HCT116 (cell line): ENCODE data around the gene PPP2R3A. TPM values are rescaled to one million over a fixed set of nuclear protein-coding genes. Genes with fewer than 3 reads are reported as not detected.
A peak's percentile ranks its signal among the peaks of the same experiment; 100 is the strongest.

Experiments
- ATAC-seq: fragments of 200-7000 bp; cut with Tn5 transposase; 2 replicates; pipeline ENCODE4 v1.9.1; 2020; ENCODE audit warnings: mild to moderate bottlenecking, moderate library complexity
- BruUV-seq: library from RNA; stranded (reverse); fragments of 400-500 nt; replicated peaks from 2 replicates; lab custom pipeline; 2021; lab: Mats Ljungman, UMichigan
- CTCF ChIA-PET: fragments of 300-600 bp; sonication (Branson Sonifier 250); formaldehyde crosslinking; loops from one replicate; lab custom pipeline; 2021; ENCODE audit warnings: antibody characterized with exemption; lab: Charles Lee
- POLR2A ChIA-PET: fragments of 300-600, 350-600 bp; sonication (Branson Sonifier 250); formaldehyde crosslinking; loops from one replicate; lab custom pipeline; 2021; ENCODE audit warnings: antibody characterized with exemption; lab: Charles Lee
- RAD21 ChIA-PET, 2 experiments: fragments of 300-600 bp; sonication (Branson Sonifier 250); formaldehyde crosslinking; loops; one replicate each; lab custom pipeline; 2023; ENCODE audit warnings: low total read pairs in 2 of 2; ENCODE audit not compliant: uncharacterized antibody in 2 of 2, unreplicated experiment in 2 of 2, low non-redundant PET in 1 of 2; lab: Charles Lee
- DNase-seq: peaks from one replicate; pipeline ENCODE4 v3.0.0-alpha.2; 2010; ENCODE audit warnings: low read depth, low spot score
- H2AFZ ChIP-seq: fragments of 200-600 bp; shearing (Covaris generic), sonication (generic); 2 replicates; pipeline ENCODE4 v1.6.1; 2017; ENCODE audit warnings: low read depth, mixed run types, mixed read lengths, antibody characterized with exemption, low read length; ENCODE audit not compliant: poor library complexity, severe bottlenecking
- H3K27ac ChIP-seq: 2 replicates; pipeline ENCODE4 v1.5.1; 2012; ENCODE audit warnings: low read depth, low read length
- H3K27me3 ChIP-seq: fragments of 200-600 bp; sonication (generic); 2 replicates; pipeline ENCODE4 v1.6.1; 2016; ENCODE audit warnings: mixed run types, low read length, mixed read lengths; ENCODE audit not compliant: insufficient read depth
- H3K36me3 ChIP-seq, 2 experiments: fragments of 200-500 bp in 1 of 2; fragments of 200-600 bp in 1 of 2; sonication (Bioruptor generic) in 1 of 2; sonication (generic) in 1 of 2; 2 replicates each; pipeline versions ENCODE4 v1.5.1 to v1.6.1; 2014 to 2016; ENCODE audit warnings: low read length in 2 of 2, inconsistent platforms in 1 of 2, mixed read lengths in 1 of 2, mixed run types in 1 of 2; ENCODE audit not compliant: insufficient read depth in 2 of 2, control insufficient read depth in 1 of 2
- H3K4me1 ChIP-seq, 2 experiments: fragments of 200-600 bp in 1 of 2; sonication (generic) in 1 of 2; 2 replicates each; pipeline versions ENCODE4 v1.5.1 to v1.6.1; 2012 to 2017; ENCODE audit warnings: low read length in 2 of 2, inconsistent platforms in 1 of 2, mild to moderate bottlenecking in 1 of 2, mixed read lengths in 1 of 2, mixed run types in 1 of 2, moderate library complexity in 1 of 2; ENCODE audit not compliant: insufficient read depth in 2 of 2, control insufficient read depth in 1 of 2
- H3K4me2 ChIP-seq: fragments of 200-600 bp; sonication (generic); 2 replicates; pipeline ENCODE4 v1.6.1; 2017; ENCODE audit warnings: mixed run types, low read length, mixed read lengths
- H3K4me3 ChIP-seq, 2 experiments: fragments of 200-600 bp in 1 of 2; sonication (generic) in 1 of 2; replicated peaks in 1 of 2; 2 replicates each; pipeline ENCODE4 v1.5.1; 2011 to 2016; ENCODE audit warnings: low read length in 2 of 2, control low read depth in 1 of 2, low read depth in 1 of 2, mild to moderate bottlenecking in 1 of 2, mixed read lengths in 1 of 2, mixed run types in 1 of 2
- H3K79me2 ChIP-seq: fragments of 200-600 bp; sonication (generic); 2 replicates; pipeline ENCODE4 v1.6.1; 2017; ENCODE audit warnings: mild to moderate bottlenecking, mixed run types, low read length, moderate library complexity, mixed read lengths; ENCODE audit not compliant: insufficient read depth
- H3K9ac ChIP-seq: fragments of 200-600 bp; sonication (generic); 2 replicates; pipeline ENCODE4 v1.6.1; 2016; ENCODE audit warnings: low read length, mixed read lengths
- H3K9me2 ChIP-seq: fragments of 200-600 bp; sonication (generic), shearing (Covaris generic); 2 replicates; pipeline ENCODE4 v1.6.1; 2017; ENCODE audit warnings: mixed run types, mild to moderate bottlenecking, moderate library complexity; ENCODE audit not compliant: insufficient read depth
- H3K9me3 ChIP-seq, 2 experiments: fragments of 200-500 bp in 1 of 2; fragments of 200-600 bp in 1 of 2; sonication (Bioruptor generic) in 1 of 2; sonication (generic) in 1 of 2; 2 replicates each; pipeline ENCODE4 v1.6.1; 2014 to 2017; ENCODE audit warnings: low read length in 2 of 2, mixed read lengths in 2 of 2, inconsistent platforms in 1 of 2, low read depth in 1 of 2, mild to moderate bottlenecking in 1 of 2, mixed run types in 1 of 2, moderate library complexity in 1 of 2; ENCODE audit not compliant: control insufficient read depth in 1 of 2, insufficient read depth in 1 of 2
- H4K20me1 ChIP-seq: fragments of 200-600 bp; sonication (generic), shearing (Covaris generic); 2 replicates; pipeline ENCODE4 v1.6.1; 2017; ENCODE audit warnings: mixed run types, mild to moderate bottlenecking, moderate library complexity; ENCODE audit not compliant: insufficient read depth
- ATF3 ChIP-seq: IDR thresholded peaks from 2 replicates; pipeline ENCODE4 v1.6.1; 2012
- EGR1 ChIP-seq: IDR thresholded peaks from 2 replicates; pipeline ENCODE4 v1.6.1; 2012; ENCODE audit warnings: low read depth
- ELF1 ChIP-seq: IDR thresholded peaks from 2 replicates; pipeline ENCODE4 v1.6.1; 2012; ENCODE audit warnings: low read depth, borderline replicate concordance
- JUND ChIP-seq: IDR thresholded peaks from 2 replicates; pipeline ENCODE4 v1.6.1; 2012
- POLR2A ChIP-seq: IDR thresholded peaks from 2 replicates; pipeline ENCODE4 v1.7.0; 2011; ENCODE audit warnings: borderline replicate concordance; ENCODE audit not compliant: insufficient read depth, insufficient read length; ENCODE audit errors: extremely low read depth
- POLR2AphosphoS5 ChIP-seq: IDR thresholded peaks from 2 replicates; pipeline ENCODE4 v1.6.1; 2011; ENCODE audit warnings: mild to moderate bottlenecking, low read depth, low read length, moderate library complexity
- REST ChIP-seq: IDR thresholded peaks from 2 replicates; pipeline ENCODE4 v1.6.1; 2012; ENCODE audit warnings: low read depth
- SRF ChIP-seq: IDR thresholded peaks from 2 replicates; pipeline ENCODE4 v1.6.1; 2012; ENCODE audit warnings: low read depth
- YY1 ChIP-seq: IDR thresholded peaks from 2 replicates; pipeline ENCODE4 v1.6.1; 2011; ENCODE audit warnings: low read length, low read depth, moderate library complexity, mild to moderate bottlenecking; ENCODE audit not compliant: insufficient replicate concordance; ENCODE audit errors: extremely low read depth
- ZNF274 ChIP-seq: fragments of 200-500 bp; sonication (Bioruptor generic); IDR thresholded peaks from 2 replicates; pipeline ENCODE4 v1.6.1; 2014; ENCODE audit warnings: mild to moderate bottlenecking, low read depth, low read length, inconsistent platforms
- intact Hi-C: fragments of 100-400 bp; cut with micrococcal nuclease; formaldehyde crosslinking; loops from 2 replicates; pipeline ENCODE4 v1.10.0; 2022
- total RNA-seq: library from RNA; stranded (reverse); gene quantifications from one replicate; pipeline ENCODE4 v1.2.1, GENCODE V29; 2021; ENCODE audit not compliant: unreplicated experiment

PPP2R3A gene
- total RNA-seq, 1 experiment from 2014 or later, result 6.1 TPM

GRCh38 chr3:136181741-136182140 lies 216.2 kb downstream of the PPP2R3A start:
- intact Hi-C loops, result no loop called here
- H3K36me3 ChIP-seq, result no peaks in the 10 kb centered on the region
- no peak overlapping the region for H2AFZ ChIP-seq
- peaks cover 24 to 50% of the 10 kb centered on the region in 2 experiments for H3K4me1 ChIP-seq
- H3K9me2 ChIP-seq, result no peaks in the 10 kb centered on the region
- no peaks in the 10 kb centered on the region for H3K27me3 ChIP-seq
- H3K79me2 ChIP-seq, result peaks cover 99% of the 10 kb centered on the region
- no peaks in the 10 kb centered on the region for H3K9me3 ChIP-seq
- no peak for DNase-seq
- peaks cover 18% of the 10 kb centered on the region; the same call in 1 of the 2 replicates for H4K20me1 ChIP-seq
- no TSS peak for BruUV-seq
- ATAC-seq, result no peak
- ChIA-PET CTCF (no interaction called here), POLR2A (no interaction called here)
- no peak for TF ChIP-seq JUND
- no peak for TF ChIP-seq EGR1
- no peak for TF ChIP-seq ELF1
- TF ChIP-seq, all 23 proteins: peak for 0
- Histone ChIP-seq H3K9ac (no peak overlapping the region), H3K27ac (no peak overlapping the region), H3K4me2 (peak overlapping the region; percentile 30), H3K4me3 (no peak overlapping the region)
- RAD21 ChIA-PET, result no interaction called here

GRCh38 chr3:136184703-136185102 lies 219.2 kb downstream of the PPP2R3A start:
- POLR2A ChIA-PET, result no interaction called here

More at GRCh38 chr3:136184703-136185102, 219.2 kb downstream of the PPP2R3A start:
- H4K20me1 ChIP-seq, result peaks cover 20% of the 10 kb centered on the region; the same call in 1 of the 2 replicates
- no peak overlapping the region for H3K9ac ChIP-seq
- no peaks in the 10 kb centered on the region for H3K9me2 ChIP-seq
- no peak overlapping the region for H3K4me3 ChIP-seq
- H3K4me1 ChIP-seq, result peaks cover 35 to 59% of the 10 kb centered on the region in 2 experiments
- ATAC-seq (no peak), DNase-seq (no peak)
- no peak overlapping the region for H2AFZ ChIP-seq
- peaks cover 99% of the 10 kb centered on the region for H3K79me2 ChIP-seq
- no peak overlapping the region for H3K4me2 ChIP-seq
- BruUV-seq, result no TSS peak
- H3K27me3 ChIP-seq, result no peaks in the 10 kb centered on the region
- TF ChIP-seq SRF (no peak), POLR2AphosphoS5 (no peak), YY1 (no peak), POLR2A (no peak), ZNF274 (no peak), REST (no peak), ATF3 (no peak)
- ChIA-PET RAD21 (no interaction called here), CTCF (no interaction called here)
- no peak overlapping the region for H3K27ac ChIP-seq
- H3K36me3 ChIP-seq, result no peaks in the 10 kb centered on the region
- intact Hi-C loops, result no loop called here
- no peaks in the 10 kb centered on the region for H3K9me3 ChIP-seq
